Tibial nerve (tissue), 3 donors: ENCODE measurements around the gene STK39.

Experiments used
- POLR2A ChIP-seq, 2 donors: fragments of 450-650 bp; IDR thresholded peaks; one replicate each; pipeline ENCODE4 v1.6.1; 2017; ENCODE audit warnings: antibody characterized with exemption in 2 of 2, mild to moderate bottlenecking in 2 of 2, moderate library complexity in 2 of 2
- TF ChIP-seq, protein P1 (sequence below), 5 experiments: fragments of 200-600 bp in 3 of 5; fragments of 450-650 bp in 2 of 5; sonication (generic) in 3 of 5; IDR thresholded peaks; one replicate each; pipeline ENCODE4 v1.5.1; 2016 to 2019; ENCODE audit warnings: antibody characterized with exemption in 5 of 5, mild to moderate bottlenecking in 3 of 5, moderate library complexity in 2 of 5

DNA sequence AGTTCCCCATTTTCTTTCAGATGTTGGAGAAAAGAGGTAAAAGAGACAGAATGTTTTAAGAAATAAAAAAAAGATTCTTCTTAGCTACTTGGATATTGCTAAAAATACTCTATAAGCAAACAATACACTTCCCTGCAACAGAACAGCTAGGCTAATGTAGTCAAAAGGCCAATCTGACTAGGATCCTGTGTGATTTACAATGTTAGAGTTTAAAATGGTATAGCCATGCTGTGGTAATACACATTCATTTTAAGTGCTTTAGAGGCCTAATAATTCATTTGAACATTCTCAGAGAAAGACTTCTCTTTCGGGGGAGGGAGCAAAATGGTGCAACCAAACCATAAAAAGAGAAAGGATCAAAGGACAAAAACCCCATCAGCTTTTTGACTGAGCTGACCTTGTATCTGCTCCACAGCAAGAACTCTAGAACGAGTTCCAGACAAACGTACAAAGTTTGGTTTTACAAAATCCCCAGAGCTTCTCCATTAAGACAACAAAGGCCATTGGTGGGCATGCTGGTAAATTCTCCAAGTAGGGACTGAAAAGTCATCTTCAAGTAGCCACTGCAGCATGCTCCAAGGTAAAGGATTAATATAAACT is 200.2 kb downstream of the STK39 start:
- TF ChIP-seq, protein P1, sequence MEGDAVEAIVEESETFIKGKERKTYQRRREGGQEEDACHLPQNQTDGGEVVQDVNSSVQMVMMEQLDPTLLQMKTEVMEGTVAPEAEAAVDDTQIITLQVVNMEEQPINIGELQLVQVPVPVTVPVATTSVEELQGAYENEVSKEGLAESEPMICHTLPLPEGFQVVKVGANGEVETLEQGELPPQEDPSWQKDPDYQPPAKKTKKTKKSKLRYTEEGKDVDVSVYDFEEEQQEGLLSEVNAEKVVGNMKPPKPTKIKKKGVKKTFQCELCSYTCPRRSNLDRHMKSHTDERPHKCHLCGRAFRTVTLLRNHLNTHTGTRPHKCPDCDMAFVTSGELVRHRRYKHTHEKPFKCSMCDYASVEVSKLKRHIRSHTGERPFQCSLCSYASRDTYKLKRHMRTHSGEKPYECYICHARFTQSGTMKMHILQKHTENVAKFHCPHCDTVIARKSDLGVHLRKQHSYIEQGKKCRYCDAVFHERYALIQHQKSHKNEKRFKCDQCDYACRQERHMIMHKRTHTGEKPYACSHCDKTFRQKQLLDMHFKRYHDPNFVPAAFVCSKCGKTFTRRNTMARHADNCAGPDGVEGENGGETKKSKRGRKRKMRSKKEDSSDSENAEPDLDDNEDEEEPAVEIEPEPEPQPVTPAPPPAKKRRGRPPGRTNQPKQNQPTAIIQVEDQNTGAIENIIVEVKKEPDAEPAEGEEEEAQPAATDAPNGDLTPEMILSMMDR (IDR thresholded peaks at IDR 0.05), result no peak
- no peak for TF ChIP-seq POLR2A (IDR thresholded peaks at IDR 0.05)
